GM12801 (cell line): ENCODE results near the gene MTHFD2.

ENCODE experiments used
- CTCF ChIP-seq: IDR thresholded peaks from one replicate; pipeline ENCODE4 v1.5.1; 2011; ENCODE audit warnings: control low read depth; ENCODE audit not compliant: insufficient read length; ENCODE audit errors: extremely low read depth

The MTHFD2 gene

GRCh38 chr2:74186038-74186437 lies 12.4 kb upstream of the MTHFD2 start:
- no peak for TF ChIP-seq CTCF

- TF ChIP-seq CTCF: no peak
These were observed 10.3 kb upstream of the MTHFD2 start for GRCh38 chr2:74188018-74188601.

DNA sequence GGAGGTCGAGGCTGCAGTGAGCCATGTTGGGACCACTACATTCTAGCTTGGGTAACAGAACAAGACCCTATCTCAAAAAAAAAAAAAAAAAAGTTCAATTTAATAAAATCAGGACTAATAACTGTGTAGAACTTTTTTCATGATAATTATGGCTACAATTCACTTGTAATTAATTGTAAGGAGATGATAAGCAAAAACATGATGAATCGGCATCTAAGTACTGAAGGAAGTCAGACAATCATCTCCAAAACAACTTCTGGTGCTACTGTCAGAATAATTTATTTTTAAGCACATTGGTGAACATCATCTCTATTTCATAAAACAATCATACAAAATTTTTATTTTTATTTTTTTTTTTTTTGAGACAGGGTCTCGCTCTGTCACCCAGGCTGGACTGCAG lies 9.7 kb upstream of the MTHFD2 start:
- TF ChIP-seq CTCF: no peak

GRCh38 chr2:74191596-74192380 lies 6.6 kb upstream of the MTHFD2 start:
- TF ChIP-seq CTCF: no peak

GRCh38 chr2:74194799-74195198 lies 3.6 kb upstream of the MTHFD2 start:
- TF ChIP-seq CTCF: no peak

GRCh38 chr2:74197049-74197448 lies 1.4 kb upstream of the MTHFD2 start:
- TF ChIP-seq CTCF: no peak

- TF ChIP-seq CTCF: no peak
These were observed 373 bp upstream of the MTHFD2 start for GRCh38 chr2:74198023-74198460.
